Memory B cell (primary cell): Measurements from ENCODE around the gene TMC5.
A peak's percentile ranks its signal among the peaks of the same experiment; 100 is the strongest.
"Not testable (repeated sequence)": the region's sequence is repeated elsewhere in the genome, so short reads cannot be mapped to it uniquely, and the experiment has no call there.

Experiments
- ATAC-seq: fragments of 150-1000 bp; cut with Tn5 transposase; 2 replicates; pipeline ENCODE4 v1.10.0; 2021; ENCODE audit warnings: low read depth, mild to moderate bottlenecking, moderate library complexity
- DNase-seq, 2 donors: peaks; one replicate each; pipeline ENCODE4 v3.0.0; 2022; ENCODE audit warnings: low spot score in 2 of 2
- H3K27ac Mint-ChIP-seq: one replicate; pipeline ENCODE4 v1.8.0; 2022; ENCODE audit warnings: mild to moderate bottlenecking, moderate library complexity, mixed read lengths
- H3K27me3 Mint-ChIP-seq: one replicate; pipeline ENCODE4 v1.8.0; 2022; ENCODE audit warnings: mixed read lengths
- H3K36me3 Mint-ChIP-seq: one replicate; pipeline ENCODE4 v1.8.0; 2022; ENCODE audit warnings: mild to moderate bottlenecking, mixed read lengths
- H3K4me1 Mint-ChIP-seq: one replicate; pipeline ENCODE4 v1.8.0; 2022; ENCODE audit warnings: mixed read lengths
- H3K4me3 Mint-ChIP-seq: one replicate; pipeline ENCODE4 v1.8.0; 2022; ENCODE audit warnings: mild to moderate bottlenecking, moderate library complexity, mixed read lengths
- H3K9me3 Mint-ChIP-seq: one replicate; pipeline ENCODE4 v1.8.0; 2022; ENCODE audit warnings: mixed read lengths

Gene TMC5

DNA sequence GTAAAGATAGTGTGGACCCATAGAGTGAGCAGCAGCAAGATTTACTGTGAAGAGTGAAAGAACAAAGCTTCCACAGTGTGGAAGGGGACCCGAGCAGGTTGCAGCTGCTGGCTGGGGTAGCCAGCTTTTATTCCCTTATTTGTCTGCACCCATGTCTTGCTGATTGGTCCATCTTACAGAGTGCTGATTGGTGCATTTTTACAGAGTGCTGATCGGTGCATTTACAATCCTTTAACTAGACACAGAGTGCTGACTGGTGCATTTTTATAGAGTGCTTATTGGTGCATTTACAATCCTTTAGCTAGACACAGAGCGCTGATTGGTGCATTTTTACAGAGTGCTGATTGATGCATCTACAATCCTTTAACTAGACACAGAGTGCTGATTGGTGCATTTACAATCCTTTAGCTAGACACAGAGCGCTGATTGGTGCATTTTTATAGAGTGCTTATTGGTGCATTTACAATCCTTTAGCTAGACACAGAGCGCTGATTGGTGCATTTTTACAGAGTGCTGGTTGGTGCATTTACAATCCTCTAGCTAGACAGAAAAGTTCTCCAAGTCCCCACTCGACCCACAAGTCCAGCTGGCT is 26.4 kb upstream of the TMC5 start:
- H3K4me3 Mint-ChIP-seq, H3K9me3 Mint-ChIP-seq, ATAC-seq, H3K4me1 Mint-ChIP-seq, DNase-seq, H3K27ac Mint-ChIP-seq, H3K36me3 Mint-ChIP-seq: not testable (repeated sequence)
- H3K27me3 Mint-ChIP-seq, result peaks cover 14% of the 10 kb centered on the region

DNA sequence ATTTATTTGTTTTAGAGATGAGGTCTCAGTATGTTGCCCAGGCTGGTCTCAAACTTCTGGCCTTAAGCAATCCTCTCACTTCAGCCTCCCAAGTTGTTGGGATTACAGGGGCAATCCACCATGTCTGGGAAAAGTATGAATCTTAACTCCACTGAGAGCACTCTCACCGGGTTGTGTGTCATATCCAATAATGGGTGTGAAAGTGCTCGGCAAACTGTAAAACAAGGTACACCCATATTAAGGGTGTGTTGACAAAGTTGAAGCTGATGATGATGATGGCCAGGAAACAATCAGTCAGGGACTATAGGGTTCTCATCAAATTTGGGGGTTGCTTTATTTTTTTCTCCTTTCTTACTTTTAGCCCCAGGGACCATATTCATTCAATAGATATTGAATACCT is 25.3 kb upstream of the TMC5 start:
- DNase-seq (no peak), ATAC-seq (no peak)
- Mint-ChIP-seq H3K9me3 (peaks cover 2% of the 10 kb centered on the region), H3K4me1 (no peaks in the 10 kb centered on the region), H3K36me3 (peaks cover 1% of the 10 kb centered on the region), H3K27me3 (peaks cover 14% of the 10 kb centered on the region), H3K27ac (no peak overlapping the region), H3K4me3 (no peak overlapping the region)

DNA sequence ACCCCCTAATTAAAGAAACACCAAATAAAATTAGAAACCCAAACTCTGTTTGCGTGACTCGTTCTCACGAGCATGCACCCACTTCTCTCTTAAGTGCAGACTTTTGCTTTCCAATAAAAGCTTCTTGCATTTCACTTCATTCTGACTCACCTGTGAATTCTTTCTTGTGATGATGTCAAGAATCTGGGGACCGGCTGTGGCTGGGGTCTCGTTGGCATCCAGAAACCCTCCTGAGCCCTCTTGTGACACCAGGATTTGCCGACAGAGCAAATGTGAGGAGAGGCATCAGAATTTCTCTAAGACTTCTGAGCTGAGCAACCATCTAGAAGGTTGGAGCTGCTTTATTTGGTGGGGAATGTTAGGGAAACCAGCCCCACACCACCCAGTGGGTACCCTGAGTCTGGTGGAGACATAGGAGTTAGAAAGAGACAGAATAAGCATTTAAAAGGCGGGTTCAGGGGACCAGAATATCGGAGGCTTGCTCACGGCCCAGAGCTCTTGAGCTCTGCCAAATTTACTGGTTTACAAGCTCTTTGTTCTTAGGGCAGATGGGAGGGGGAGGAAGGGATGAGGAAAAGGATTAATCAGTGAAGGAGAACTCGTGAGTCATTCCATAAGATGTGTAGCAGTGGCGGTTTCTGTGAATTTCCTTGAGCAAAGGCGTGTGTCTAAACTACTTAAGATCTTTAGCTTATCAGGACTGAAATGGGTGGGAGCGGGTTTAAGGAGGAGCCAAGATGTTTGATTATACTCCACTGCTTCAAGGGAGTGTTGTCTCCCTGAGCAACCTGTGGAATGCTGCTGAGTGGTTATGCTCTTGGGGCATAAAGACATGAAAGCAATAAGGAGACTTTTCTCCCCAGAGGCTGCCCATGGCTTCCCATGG is 24.2 kb upstream of the TMC5 start:
- H3K27me3 Mint-ChIP-seq, result peaks cover 14% of the 10 kb centered on the region
- H3K27ac Mint-ChIP-seq, result no peak overlapping the region
- no peaks in the 10 kb centered on the region for H3K4me1 Mint-ChIP-seq
- H3K9me3 Mint-ChIP-seq, result peaks cover 2% of the 10 kb centered on the region
- H3K36me3 Mint-ChIP-seq, result peaks cover 1% of the 10 kb centered on the region
- no peak overlapping the region for H3K4me3 Mint-ChIP-seq
- DNase-seq (no peak), ATAC-seq (no peak)

DNA sequence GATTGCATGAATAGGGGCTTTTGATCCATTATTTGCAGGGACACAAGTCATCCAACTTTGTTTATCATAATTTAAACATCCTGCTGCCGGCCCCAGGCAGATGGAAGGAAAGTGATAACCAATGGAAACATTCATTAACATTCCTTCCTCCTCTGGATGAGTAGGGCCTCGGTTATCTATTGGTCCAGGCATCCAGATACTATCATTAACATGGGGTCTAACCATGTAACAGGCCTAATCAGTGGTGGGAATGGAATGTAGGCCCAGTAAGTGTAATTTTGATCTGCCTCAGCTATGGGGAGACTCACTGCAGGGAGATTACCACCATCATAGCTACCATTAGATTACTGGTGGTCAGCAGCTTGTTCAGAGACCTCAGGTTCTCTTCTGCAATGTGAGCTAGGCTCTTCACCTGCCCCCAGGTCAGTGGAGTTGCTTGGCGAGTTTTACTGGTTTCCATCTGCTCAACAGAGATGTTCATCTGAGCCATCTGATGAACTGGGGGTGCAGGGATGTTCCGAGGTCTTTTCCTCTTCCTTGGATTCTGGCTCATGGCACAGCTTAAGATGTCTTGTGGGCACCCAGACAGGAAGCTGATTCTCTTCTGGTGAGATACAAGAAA is 21.9 kb upstream of the TMC5 start:
- not testable (repeated sequence) for H3K27me3 Mint-ChIP-seq, H3K27ac Mint-ChIP-seq, ATAC-seq, H3K4me3 Mint-ChIP-seq, H3K4me1 Mint-ChIP-seq, H3K36me3 Mint-ChIP-seq, DNase-seq, H3K9me3 Mint-ChIP-seq

DNA sequence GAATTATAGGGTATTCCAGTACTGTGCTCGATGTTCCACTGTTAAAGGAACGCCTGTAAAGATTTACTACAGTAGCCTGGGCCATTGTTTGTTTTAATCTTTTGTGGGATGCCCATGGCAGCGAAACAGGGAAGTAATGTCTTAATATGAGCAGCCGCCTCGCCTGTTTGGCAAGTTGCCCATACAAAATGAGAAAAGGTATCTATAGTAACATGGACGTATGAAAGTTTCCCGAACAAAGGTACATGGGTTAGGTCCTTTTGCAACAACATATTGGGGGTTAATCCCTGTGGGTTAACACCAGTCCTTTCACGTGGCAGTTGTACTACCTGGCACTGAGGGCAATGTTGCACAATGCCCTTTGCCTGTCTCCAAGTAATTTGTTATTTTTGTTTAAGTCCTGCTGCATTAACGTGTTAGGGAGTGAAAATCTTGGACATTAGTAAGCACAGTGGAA is 21.1 kb upstream of the TMC5 start:
- ATAC-seq (no peak), DNase-seq (no peak)
- H3K27ac Mint-ChIP-seq, result no peak overlapping the region
- peaks cover 7% of the 10 kb centered on the region for H3K27me3 Mint-ChIP-seq
- H3K4me3 Mint-ChIP-seq, result no peak overlapping the region
- no peaks in the 10 kb centered on the region for H3K4me1 Mint-ChIP-seq
- peaks cover 5% of the 10 kb centered on the region for H3K9me3 Mint-ChIP-seq
- peaks cover 1% of the 10 kb centered on the region for H3K36me3 Mint-ChIP-seq

DNA sequence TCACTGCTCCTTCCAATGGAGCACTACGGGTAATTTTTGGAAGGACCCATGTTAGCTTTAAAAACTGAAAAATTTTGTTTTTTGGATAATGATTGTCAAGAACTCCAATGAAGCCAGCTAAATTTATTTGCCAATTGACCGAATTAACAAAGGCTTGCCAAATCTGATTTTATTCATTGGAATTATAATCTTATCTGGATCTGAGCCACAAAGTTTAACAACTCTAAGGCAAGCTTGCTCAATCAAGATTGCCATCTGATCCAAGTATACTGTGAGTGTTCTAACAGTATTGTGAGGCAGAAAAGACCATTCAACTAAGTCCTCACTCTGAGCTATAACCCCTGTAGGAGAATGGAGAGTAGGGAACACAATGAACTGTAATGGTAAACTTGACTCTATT is 20.3 kb upstream of the TMC5 start:
- not testable (repeated sequence) for H3K27me3 Mint-ChIP-seq, H3K27ac Mint-ChIP-seq, H3K9me3 Mint-ChIP-seq, ATAC-seq, H3K4me1 Mint-ChIP-seq, DNase-seq, H3K4me3 Mint-ChIP-seq, H3K36me3 Mint-ChIP-seq

DNA sequence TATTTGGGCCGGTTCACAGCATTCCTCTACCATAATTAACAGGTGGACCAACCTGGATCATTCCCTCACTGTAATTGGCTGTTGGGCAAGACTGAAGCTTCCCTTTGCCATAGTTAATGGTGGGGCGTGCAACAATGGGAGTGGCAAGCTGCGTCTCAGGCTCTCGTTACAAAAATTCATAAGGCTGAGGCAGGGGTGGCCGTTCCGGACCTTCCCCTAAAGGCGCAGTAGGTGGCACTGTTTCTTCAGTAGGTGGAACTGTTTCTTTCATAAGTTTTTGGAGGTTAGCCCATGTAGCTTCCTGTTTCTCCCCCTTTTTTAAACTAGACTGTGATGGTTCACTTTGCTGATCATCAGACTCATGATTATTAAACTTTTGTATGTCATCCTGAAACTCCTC is 17.0 kb upstream of the TMC5 start:
- H3K27ac Mint-ChIP-seq, result no peak overlapping the region
- H3K9me3 Mint-ChIP-seq, result peaks cover 9% of the 10 kb centered on the region

DNA sequence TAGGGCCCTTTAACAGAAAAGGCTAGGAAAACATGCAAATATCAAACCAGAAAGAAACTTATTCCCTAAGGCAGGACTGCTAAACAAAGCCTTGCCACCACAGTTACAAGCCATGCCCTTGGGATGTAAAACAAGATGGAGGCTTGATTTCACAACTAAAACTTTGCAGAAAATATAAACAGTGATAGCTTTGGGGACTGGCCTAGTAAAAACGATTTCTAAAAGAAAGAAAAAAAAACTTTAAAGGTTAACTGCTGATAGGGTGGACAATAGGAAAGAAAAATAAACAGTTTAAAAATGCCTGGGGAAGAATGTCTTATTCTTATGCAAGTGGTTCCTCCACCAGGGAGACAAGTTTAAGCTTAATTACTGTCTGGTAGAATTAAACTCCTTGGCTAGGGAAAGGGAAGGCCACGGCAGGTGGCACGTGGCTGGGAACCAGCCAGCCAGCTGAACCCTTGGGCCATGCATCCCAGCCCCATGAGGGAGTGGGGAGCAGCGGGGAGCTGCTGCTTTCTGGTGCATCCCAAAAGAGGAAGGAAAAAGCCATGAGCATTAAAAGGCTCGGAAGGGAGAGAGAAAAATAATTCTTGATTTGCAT is 10.7 kb upstream of the TMC5 start:
- Mint-ChIP-seq H3K36me3 (peaks cover 5% of the 10 kb centered on the region), H3K27ac (no peak overlapping the region), H3K9me3 (peaks cover 11% of the 10 kb centered on the region), H3K27me3 (peaks cover 14% of the 10 kb centered on the region), H3K4me3 (no peak overlapping the region), H3K4me1 (peaks cover 7% of the 10 kb centered on the region)
- no peak for DNase-seq
- no peak for ATAC-seq

More for the DNA sequence above, 17.0 kb upstream of the TMC5 start:
- Mint-ChIP-seq H3K4me3 (no peak overlapping the region), H3K27me3 (peaks cover 3% of the 10 kb centered on the region), H3K36me3 (no peaks in the 10 kb centered on the region), H3K4me1 (no peaks in the 10 kb centered on the region)
- DNase-seq, result no peak
- no peak for ATAC-seq

DNA sequence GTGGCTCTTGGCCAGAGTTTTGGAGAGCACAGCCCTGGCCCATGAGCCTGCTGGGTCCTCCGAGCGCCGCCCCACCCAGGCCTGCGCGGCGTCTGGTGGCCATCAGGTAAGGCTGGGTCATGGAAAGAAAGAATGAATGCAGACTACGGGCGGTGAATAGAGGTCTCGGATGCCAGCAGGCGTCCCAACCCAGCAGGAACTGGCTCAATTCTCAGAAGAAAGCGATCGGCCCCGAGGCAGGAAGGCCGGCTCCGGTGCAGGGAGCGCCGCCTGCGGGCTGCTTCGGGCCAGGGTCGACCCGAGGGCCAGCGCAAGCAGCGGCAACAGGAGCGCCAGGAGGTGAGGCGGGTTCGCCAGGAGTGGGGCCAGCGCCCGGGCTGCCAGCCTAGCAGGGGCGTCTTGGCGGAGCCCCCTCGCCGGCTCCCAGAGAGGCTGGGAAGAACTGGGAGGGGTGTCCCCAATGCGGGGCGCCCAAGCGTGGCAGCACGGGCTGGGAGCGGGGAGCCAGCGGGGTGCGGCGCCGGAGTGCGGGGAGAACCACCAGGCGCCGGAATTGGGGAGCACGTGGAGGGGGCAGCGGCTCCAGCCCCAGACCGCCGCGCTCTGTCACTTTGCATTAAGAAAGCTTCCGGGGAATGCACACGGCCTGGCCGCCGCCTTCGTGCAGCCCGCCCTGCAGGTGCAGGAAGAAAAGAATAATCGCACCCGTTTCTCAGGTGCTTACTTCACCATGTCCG is 7.1 kb upstream of the TMC5 start:
- H3K4me3 Mint-ChIP-seq, result peak overlapping the region; percentile 83
- H3K27me3 Mint-ChIP-seq, result peaks cover 20% of the 10 kb centered on the region
- no peak overlapping the region for H3K27ac Mint-ChIP-seq
- DNase-seq (peak in 1 of 2 donors; percentile 14), ATAC-seq (peak; percentile 58)
- H3K9me3 Mint-ChIP-seq, result peaks cover 9% of the 10 kb centered on the region
- H3K4me1 Mint-ChIP-seq, result peaks cover 7% of the 10 kb centered on the region
- H3K36me3 Mint-ChIP-seq, result peaks cover 5% of the 10 kb centered on the region

DNA sequence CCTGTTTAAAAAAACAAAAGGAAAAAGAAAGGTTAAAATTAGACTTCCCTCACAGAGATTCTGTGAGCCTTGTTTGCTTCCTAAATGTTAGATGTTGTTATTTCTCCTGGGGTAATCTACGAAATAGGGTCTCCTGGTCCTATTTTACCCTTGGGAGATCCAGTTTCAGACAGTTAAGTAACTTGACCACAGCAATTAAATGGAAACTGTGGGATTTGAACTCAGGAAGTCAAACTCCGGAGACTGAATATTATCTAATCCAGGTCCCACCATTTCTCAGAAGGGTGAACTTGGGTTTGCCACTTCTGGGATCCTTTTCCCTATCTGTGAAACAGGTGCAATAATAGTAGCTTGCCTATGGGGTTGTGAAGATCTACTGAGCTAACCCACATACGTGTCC is 6.4 kb upstream of the TMC5 start:
- H3K36me3 Mint-ChIP-seq, result peaks cover 5% of the 10 kb centered on the region
- H3K27ac Mint-ChIP-seq, result no peak overlapping the region
- DNase-seq (no peak), ATAC-seq (no peak)
- peaks cover 20% of the 10 kb centered on the region for H3K27me3 Mint-ChIP-seq
- H3K9me3 Mint-ChIP-seq, result peaks cover 7% of the 10 kb centered on the region
- peaks cover 7% of the 10 kb centered on the region for H3K4me1 Mint-ChIP-seq
- H3K4me3 Mint-ChIP-seq, result peak overlapping the region; percentile 83

DNA sequence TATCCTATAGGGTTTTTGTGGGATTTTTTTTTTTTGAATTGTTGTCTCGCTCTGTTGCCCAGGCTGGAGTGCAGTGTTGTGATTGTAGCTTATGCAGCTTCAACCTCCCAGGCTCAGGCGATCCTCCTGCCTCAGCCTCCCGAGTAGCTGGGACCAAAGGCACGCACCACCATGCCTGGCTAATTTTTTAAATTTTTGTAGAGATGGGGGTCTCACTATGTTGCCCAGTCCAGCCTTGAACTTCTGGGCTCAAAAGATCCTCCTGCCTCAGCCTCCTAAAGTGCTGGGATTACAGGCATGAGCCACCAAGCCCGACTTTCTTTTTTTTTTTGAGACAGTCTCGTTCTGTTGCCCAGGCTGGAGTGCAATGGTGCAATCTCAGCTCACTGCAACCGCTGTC is 5.6 kb upstream of the TMC5 start:
- H3K9me3 Mint-ChIP-seq, ATAC-seq, H3K4me3 Mint-ChIP-seq, H3K27ac Mint-ChIP-seq, H3K36me3 Mint-ChIP-seq, DNase-seq, H3K4me1 Mint-ChIP-seq: not testable (repeated sequence)
- peaks cover 20% of the 10 kb centered on the region for H3K27me3 Mint-ChIP-seq

DNA sequence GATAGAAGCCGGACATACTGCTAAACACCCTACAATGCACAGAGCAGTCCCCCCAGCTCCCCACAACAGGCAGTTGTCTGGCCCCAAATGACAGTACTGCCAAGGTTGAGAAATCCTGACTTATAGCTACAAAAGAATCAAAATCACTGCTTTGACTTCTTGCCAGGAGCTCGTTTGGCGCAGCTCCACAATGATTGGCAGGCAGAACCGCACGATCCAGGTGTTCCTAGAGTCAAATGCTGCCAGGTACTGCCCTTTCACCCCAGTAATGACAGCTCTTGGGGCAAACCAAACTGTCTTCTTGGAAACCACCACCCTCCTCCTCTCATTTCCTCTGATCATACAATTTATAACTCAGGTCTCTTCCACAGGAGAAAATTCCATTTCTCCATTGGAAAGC is 2.2 kb upstream of the TMC5 start:
- no peak for DNase-seq
- no peak overlapping the region for H3K4me3 Mint-ChIP-seq
- peaks cover 4% of the 10 kb centered on the region for H3K4me1 Mint-ChIP-seq
- peaks cover 1% of the 10 kb centered on the region for H3K36me3 Mint-ChIP-seq
- ATAC-seq, result no peak
- peaks cover 17% of the 10 kb centered on the region for H3K27me3 Mint-ChIP-seq
- peaks cover 1% of the 10 kb centered on the region for H3K9me3 Mint-ChIP-seq
- no peak overlapping the region for H3K27ac Mint-ChIP-seq

DNA sequence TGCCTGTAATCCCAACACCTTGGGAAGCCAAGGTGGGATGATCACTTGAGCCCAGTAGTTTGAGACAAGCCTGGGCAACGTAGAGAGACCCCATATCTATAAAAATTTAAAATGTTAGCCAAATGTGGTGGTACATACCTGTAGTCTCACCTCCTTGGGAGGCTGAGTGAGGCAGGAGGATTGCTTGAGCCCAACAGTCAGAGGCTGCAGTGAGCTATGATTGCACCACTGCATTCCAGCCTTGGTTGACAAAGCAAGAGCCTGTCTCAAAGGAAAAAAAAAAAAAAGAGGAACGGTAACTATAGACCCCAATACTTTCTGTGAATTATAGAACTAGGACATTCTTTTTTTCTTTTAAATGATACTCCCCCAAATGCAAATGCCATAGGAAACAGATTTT is 1.8 kb upstream of the TMC5 start:
- no peak overlapping the region for H3K27ac Mint-ChIP-seq

More for the DNA sequence above, 1.8 kb upstream of the TMC5 start:
- DNase-seq (no peak), ATAC-seq (no peak)
- Mint-ChIP-seq H3K4me3 (no peak overlapping the region), H3K9me3 (peaks cover 3% of the 10 kb centered on the region), H3K27me3 (peaks cover 16% of the 10 kb centered on the region), H3K36me3 (peaks cover 1% of the 10 kb centered on the region), H3K4me1 (peaks cover 3% of the 10 kb centered on the region)
